ENCODE data around the gene RAC2.

Gene RAC2

GRCh38 chr22:37244114-37244921 lies at the start of gene RAC2:
RAC2 (minus strand) TSS chr22:37244269; CDS start chr22:37244148, 121 bp downstream.
- no peak for DNase-seq

- DNase-seq, result no peak
Observed at GRCh38 chr22:37293172-37293571, 49.1 kb upstream of the RAC2 start.

- DNase-seq, result no peak
Observed at GRCh38 chr22:37292641-37293040, 48.6 kb upstream of the RAC2 start.

DNA sequence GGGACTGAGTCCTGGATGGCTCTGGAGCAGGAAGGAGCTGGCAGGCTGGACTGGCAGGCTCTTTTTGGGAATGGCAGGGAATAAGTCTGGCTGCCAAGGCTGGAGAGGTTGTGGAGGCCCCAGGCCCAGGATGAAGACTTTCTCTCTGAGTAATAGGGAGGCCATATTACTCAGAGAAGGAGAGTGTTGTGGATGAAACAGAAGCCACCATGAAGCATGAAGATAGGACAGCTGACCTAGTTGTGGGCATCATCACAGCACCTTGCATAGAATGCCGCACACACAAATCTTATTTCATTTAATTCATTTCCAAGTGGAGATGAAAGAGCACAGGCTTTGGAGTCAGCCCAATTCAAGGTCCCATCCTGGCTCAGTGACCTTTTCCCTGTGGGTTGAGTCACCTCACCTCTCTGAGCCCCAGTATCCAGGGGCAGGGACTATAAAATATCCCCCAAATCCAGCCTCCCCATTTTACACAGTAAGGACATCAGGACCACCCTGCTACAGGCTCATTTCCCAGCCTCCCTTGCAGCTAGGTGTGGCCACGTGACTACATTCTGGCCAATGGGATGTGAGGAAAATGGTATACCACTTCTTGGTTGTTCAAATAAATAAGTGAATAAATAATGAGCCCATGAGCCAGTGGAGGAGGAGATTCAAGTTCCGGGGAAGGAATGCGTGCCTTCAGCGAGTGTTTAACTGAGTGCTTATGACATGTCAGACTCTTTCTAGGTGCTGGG lies 47.7 kb upstream of the RAC2 start:
- no peak for DNase-seq

- no peak for DNase-seq
Observed at GRCh38 chr22:37290737-37291136, 46.7 kb upstream of the RAC2 start.

GRCh38 chr22:37289156-37289735 lies 45.2 kb upstream of the RAC2 start:
- DNase-seq, result no peak

DNA sequence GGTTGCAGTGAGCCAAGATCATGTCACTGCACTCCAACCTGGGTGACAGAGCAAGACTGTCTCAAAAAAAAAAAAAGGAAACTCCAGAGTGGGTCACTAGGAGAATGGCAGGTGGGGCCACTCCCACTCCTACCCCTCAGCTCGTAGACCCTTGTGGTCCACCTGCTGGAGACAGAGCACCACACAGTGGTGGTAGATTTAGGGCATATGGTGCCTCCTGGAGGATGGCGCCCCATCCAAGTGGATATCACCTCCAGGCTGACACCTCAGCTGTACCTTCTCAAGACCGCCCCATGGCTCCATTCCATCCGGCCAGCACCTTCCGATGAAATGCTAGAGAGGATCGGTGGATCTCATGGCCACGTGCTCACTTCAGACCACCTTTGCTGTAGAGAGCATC lies 44.5 kb upstream of the RAC2 start:
- DNase-seq, result no peak

GRCh38 chr22:37287550-37287951 lies 43.5 kb upstream of the RAC2 start:
- DNase-seq, result no peak

GRCh38 chr22:37285937-37286336 lies 41.9 kb upstream of the RAC2 start:
- no peak for DNase-seq

DNA sequence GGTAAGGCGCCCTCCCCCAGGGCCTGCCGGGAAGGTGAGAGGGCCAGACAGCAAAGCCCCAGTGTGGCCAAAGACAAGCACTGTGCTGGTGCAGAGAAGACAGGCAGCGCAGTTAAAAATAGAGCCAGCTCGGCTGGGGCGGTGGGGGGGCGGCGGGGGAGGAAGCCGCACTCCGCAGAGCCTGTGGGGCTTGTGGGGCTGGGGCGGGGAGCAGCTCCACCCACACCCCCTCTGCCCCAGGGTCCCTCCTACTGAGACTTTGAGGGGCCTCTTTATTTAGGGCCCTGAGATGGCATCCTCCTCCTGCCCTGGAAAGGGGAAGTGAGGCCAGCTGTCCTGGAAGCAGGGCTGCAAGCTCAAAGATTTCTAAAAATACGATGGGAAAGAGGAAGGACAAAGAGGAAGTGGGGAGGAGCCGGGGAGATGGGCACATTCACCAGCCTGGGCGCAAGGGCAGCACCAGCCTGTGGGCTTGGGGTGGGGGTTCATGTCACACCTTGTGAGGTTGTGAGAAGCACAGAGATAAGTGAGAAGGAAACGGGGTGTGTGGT lies 40.8 kb upstream of the RAC2 start:
- no peak for DNase-seq

- DNase-seq, result no peak
Observed at GRCh38 chr22:37284126-37284804, 40.2 kb upstream of the RAC2 start.

DNA sequence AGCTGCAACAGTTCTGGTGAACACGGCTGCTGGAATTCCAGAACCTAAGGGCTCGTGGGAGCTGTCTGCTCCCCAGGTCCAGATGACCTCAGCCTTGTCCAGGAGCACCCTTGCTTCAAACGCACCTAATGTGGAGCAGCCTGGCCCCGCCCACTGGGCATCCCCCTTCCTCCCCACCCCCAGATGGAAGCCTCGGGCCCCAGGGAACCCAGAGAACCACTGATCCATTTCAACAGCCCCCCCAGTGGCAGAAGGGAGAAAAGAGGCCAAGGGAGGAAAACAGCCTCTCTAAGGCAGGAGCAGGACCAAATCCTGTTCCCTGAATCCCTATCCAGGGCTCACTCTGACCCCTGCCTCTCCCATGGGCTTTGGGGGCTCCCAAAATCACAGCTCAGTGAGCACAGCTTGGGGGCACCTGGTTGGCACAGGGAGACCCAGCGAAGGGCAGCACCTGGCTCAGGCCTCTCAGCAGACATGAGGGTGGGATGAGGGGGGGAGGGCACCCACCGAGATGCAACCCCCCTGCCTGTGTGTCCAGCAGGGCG lies 39.4 kb upstream of the RAC2 start:
- no peak for DNase-seq

DNA sequence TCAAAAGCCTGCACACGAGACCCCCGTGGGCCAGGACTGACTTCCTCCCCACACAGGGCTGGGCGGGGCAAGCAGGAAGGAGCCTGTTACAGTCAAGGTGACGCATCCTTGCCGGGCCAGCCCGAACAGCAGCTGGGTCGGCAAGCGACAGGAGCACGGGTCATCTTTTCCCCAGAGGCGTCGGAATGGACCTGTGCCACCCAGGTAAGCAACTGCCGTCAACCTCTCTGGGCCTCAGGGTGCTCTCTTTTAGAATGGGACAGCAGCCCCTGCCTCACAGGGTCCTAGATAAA lies 38.3 kb upstream of the RAC2 start, which contains the start of gene CYTH4:
CYTH4 (plus strand) TSS at position 124 of the 293 bp plus-strand sequence; CDS start at position 186, 62 bp downstream.
- DNase-seq, result no peak

- DNase-seq, result no peak
Observed at GRCh38 chr22:37281646-37282384, 37.7 kb upstream of the RAC2 start.

GRCh38 chr22:37281195-37281594 lies 37.1 kb upstream of the RAC2 start:
- DNase-seq, result no peak

DNA sequence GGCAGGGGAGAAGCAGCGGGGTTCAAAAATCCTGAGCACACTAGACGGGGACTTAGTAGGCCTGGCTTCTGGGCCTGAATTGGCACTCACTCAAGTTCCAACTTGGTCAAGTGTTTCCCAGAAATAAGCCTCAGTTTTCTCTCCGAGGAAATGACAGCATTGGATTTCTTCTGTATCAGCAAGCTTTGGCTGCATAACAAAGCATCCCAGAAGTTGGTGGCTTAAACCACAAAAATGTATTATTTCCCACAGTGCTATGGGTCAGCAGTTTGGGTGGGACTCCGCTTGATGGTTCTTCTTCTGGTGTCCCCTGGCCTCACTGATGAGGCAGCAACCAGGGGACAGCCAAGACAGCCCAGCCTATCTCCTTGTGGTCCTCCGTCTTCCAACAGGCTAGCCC lies 36.6 kb upstream of the RAC2 start:
- no peak for DNase-seq

DNA sequence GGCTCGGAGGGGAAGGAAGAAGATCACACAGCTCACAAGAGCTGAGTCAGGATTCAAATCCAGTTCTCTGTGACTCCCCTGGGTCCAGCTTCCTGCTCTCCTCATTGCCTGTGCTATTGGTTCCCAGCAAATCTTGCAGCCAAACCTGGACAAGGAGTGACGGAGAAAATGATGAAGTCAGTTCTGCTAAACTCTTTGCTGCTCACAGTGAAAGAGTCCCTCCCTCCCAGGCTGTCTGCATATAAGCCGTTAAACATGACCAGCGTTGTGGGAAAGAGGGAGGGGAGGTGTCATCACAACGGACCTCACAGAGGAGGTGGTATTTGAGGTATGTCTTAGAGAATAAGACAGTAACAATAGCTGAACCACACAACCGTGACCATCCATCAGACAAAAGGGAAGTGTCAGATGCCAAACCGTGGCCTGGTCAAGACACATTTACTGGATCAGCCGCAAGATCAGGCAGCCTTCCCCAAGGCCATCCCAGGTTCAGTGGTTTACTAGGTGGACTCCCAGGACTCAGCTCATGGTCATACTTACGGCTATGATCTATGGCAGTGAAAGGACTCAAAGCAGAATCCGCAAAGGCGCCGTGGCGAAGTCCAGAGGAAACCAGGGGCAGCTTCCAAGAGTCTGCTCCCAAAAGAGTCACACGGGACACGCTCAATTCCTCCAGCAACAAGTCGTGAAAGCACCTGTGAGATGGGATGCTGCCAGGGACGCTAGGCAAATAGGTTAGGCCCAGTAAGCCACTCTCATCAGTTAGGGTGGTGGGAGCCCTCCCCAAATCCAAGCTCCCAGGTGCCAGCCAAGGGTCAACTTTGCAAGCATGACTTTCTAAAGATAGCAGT lies 35.5 kb upstream of the RAC2 start:
- no peak for DNase-seq

GRCh38 chr22:37278261-37278660 lies 34.2 kb upstream of the RAC2 start:
- DNase-seq, result no peak

GRCh38 chr22:37277384-37277783 lies 33.3 kb upstream of the RAC2 start:
- DNase-seq, result no peak

- DNase-seq, result no peak
Observed at GRCh38 chr22:37276776-37277175, 32.7 kb upstream of the RAC2 start.

DNA sequence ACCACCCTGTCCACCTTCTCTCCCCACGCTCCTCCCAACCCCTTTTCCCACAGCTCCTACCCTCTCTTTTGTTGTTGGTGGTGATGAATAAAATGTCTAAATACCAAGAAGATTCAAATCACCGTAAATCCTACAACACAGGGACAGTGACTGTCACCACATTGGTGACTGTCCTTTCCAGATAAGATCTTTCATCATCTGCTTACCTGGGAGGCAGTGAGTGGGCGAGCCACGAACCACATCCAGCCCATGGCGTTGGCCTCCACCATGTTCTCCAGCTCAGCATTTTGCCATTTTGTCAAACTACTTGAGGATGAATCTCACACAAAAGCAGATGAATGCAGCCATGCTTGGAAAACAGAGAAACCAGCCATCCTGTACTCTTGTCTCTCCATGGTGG lies 31.6 kb upstream of the RAC2 start:
- DNase-seq, result no peak

Measured in GOT3 (cell line).